ENCODE measurements around the gene ZC3H4.

- TF ChIP-seq POLR2AphosphoS5 (IDR thresholded peaks at IDR 0.05) (peak; percentile 11), EP300 (IDR thresholded peaks at IDR 0.05) (no peak), POLR2A (IDR thresholded peaks at IDR 0.05) (no peak)
- TF ChIP-seq, protein P1, sequence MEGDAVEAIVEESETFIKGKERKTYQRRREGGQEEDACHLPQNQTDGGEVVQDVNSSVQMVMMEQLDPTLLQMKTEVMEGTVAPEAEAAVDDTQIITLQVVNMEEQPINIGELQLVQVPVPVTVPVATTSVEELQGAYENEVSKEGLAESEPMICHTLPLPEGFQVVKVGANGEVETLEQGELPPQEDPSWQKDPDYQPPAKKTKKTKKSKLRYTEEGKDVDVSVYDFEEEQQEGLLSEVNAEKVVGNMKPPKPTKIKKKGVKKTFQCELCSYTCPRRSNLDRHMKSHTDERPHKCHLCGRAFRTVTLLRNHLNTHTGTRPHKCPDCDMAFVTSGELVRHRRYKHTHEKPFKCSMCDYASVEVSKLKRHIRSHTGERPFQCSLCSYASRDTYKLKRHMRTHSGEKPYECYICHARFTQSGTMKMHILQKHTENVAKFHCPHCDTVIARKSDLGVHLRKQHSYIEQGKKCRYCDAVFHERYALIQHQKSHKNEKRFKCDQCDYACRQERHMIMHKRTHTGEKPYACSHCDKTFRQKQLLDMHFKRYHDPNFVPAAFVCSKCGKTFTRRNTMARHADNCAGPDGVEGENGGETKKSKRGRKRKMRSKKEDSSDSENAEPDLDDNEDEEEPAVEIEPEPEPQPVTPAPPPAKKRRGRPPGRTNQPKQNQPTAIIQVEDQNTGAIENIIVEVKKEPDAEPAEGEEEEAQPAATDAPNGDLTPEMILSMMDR (IDR thresholded peaks at IDR 0.05): no peak
Measured at GRCh38 chr19:47155148-47155547, 41.6 kb upstream of the ZC3H4 start.

All from gastroesophageal sphincter (tissue), 3 donors.